A204.1 (cell line): Measurements from ENCODE around the gene PICALM.

ENCODE experiments used
- FAIRE-seq: peaks from 2 replicates; lab custom pipeline; 2012; peaks lifted over from hg19 to GRCh38; lab: Jason Lieb, UNC

PICALM gene

GRCh38 chr11:86047275-86047991 is 21.5 kb downstream of the PICALM start:
- FAIRE-seq = no peak

GRCh38 chr11:86046116-86046515 is 22.8 kb downstream of the PICALM start:
- FAIRE-seq = no peak

- no peak for FAIRE-seq
These were observed 24.9 kb downstream of the PICALM start for GRCh38 chr11:86043765-86044503.

- FAIRE-seq = peak; percentile 98
These were observed 26.9 kb downstream of the PICALM start for GRCh38 chr11:86041975-86042378.

- no peak for FAIRE-seq
These were observed 27.7 kb downstream of the PICALM start for GRCh38 chr11:86040919-86041850.

- FAIRE-seq = no peak
These were observed 29.8 kb downstream of the PICALM start for GRCh38 chr11:86039094-86039493.

- FAIRE-seq = no peak
These were observed 31.1 kb downstream of the PICALM start for GRCh38 chr11:86037743-86038142.

GRCh38 chr11:86035920-86036319 is 33.0 kb downstream of the PICALM start:
- no peak for FAIRE-seq

- no peak for FAIRE-seq
These were observed 33.7 kb downstream of the PICALM start for GRCh38 chr11:86035164-86035563.

- FAIRE-seq = no peak
These were observed 34.2 kb downstream of the PICALM start for GRCh38 chr11:86034710-86035109.

- no peak for FAIRE-seq
These were observed 47.5 kb downstream of the PICALM start for GRCh38 chr11:86021377-86021776.

- no peak for FAIRE-seq
These were observed 50.6 kb downstream of the PICALM start for GRCh38 chr11:86018249-86018648.

- FAIRE-seq = no peak
These were observed 52.4 kb downstream of the PICALM start for GRCh38 chr11:86016451-86016850.

GRCh38 chr11:86015699-86016098 is 53.2 kb downstream of the PICALM start:
- no peak for FAIRE-seq

GRCh38 chr11:86014221-86014620 is 54.7 kb downstream of the PICALM start:
- FAIRE-seq = no peak

- no peak for FAIRE-seq
These were observed 55.2 kb downstream of the PICALM start for GRCh38 chr11:86013713-86014112.

GRCh38 chr11:86011175-86011574 is 57.7 kb downstream of the PICALM start:
- FAIRE-seq = no peak

GRCh38 chr11:86003654-86004053 is 65.2 kb downstream of the PICALM start:
- FAIRE-seq = no peak

GRCh38 chr11:86002431-86002830 is 66.5 kb downstream of the PICALM start:
- FAIRE-seq = no peak

GRCh38 chr11:85991508-85991907 is 77.4 kb downstream of the PICALM start:
- FAIRE-seq = no peak

- peak; percentile 80 for FAIRE-seq
These were observed 79.1 kb downstream of the PICALM start for GRCh38 chr11:85989746-85990145.

GRCh38 chr11:85988780-85989179 is 80.1 kb downstream of the PICALM start:
- no peak for FAIRE-seq

- no peak for FAIRE-seq
These were observed 91.1 kb downstream of the PICALM start for GRCh38 chr11:85977751-85978160.
